RWPE1 (cell line): ENCODE measurements around the gene ADAMTS2.

ENCODE experiments used
- CTCF ChIA-PET: fragments of 350-600 bp; sonication (Branson Sonifier 250); formaldehyde crosslinking; extraction: SDS; loops from one replicate; lab custom pipeline; 2021; lab: Yijun Ruan, JAX
- POLR2A ChIA-PET: fragments of 400-600 bp; formaldehyde crosslinking; extraction: SDS; loops from one replicate; lab custom pipeline; 2020; ENCODE audit warnings: antibody characterized with exemption; ENCODE audit not compliant: low non-redundant PET; lab: Yijun Ruan, JAX
- DNase-seq: peaks from one replicate; pipeline ENCODE4 v3.0.0; 2012; ENCODE audit warnings: low spot score
- H3K27ac ChIP-seq: fragments of 450-650 bp; 2 replicates; pipeline ENCODE4 v1.5.1; 2017
- TF ChIP-seq, protein P1 (sequence below): fragments of 450-650 bp; conservative IDR thresholded peaks from 2 replicates; pipeline ENCODE4 v1.5.1; 2017; ENCODE audit warnings: low read depth, mild to moderate bottlenecking

The ADAMTS2 gene

DNA sequence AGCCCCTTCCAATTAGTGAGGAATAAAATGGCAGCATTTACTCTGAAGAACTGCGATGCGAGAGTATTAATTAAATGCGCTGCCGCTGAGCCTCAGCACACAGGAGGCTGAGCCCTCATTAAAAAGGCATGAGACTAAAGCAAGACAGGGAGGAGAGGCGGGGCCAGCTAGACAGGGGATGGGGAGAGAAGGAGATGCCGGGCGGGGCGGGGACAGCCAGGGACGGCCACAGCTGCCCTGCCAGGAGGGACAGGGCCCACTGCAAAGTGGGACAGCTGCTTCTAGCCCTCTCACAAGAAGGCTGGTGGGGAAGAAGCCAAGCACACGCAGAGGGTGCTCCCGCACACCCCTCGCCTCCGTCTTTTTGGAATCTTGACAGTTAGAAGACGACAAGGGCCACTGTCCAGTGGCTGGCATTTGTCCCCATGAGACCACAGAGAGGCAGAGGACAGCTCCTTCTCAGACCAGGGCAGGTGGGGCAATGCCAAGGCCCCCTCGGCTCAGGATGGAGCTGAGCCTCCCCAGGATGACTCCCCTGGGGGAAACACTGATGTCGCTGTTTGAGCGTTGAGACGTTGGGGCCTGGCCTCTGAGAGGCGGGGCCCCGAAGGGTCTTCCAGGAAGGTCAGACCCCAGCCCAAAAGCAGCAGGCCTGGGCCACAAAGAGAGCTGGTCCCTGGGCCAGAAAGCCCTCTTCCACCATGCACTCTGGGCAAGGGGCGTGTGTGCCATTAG is 26.9 kb downstream of the ADAMTS2 start:
- DNase-seq = no peak
- POLR2A ChIA-PET = no interaction called here
- TF ChIP-seq, protein P1, sequence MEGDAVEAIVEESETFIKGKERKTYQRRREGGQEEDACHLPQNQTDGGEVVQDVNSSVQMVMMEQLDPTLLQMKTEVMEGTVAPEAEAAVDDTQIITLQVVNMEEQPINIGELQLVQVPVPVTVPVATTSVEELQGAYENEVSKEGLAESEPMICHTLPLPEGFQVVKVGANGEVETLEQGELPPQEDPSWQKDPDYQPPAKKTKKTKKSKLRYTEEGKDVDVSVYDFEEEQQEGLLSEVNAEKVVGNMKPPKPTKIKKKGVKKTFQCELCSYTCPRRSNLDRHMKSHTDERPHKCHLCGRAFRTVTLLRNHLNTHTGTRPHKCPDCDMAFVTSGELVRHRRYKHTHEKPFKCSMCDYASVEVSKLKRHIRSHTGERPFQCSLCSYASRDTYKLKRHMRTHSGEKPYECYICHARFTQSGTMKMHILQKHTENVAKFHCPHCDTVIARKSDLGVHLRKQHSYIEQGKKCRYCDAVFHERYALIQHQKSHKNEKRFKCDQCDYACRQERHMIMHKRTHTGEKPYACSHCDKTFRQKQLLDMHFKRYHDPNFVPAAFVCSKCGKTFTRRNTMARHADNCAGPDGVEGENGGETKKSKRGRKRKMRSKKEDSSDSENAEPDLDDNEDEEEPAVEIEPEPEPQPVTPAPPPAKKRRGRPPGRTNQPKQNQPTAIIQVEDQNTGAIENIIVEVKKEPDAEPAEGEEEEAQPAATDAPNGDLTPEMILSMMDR = no peak
- CTCF ChIA-PET = no interaction called here
- H3K27ac ChIP-seq = no peak overlapping the region

DNA sequence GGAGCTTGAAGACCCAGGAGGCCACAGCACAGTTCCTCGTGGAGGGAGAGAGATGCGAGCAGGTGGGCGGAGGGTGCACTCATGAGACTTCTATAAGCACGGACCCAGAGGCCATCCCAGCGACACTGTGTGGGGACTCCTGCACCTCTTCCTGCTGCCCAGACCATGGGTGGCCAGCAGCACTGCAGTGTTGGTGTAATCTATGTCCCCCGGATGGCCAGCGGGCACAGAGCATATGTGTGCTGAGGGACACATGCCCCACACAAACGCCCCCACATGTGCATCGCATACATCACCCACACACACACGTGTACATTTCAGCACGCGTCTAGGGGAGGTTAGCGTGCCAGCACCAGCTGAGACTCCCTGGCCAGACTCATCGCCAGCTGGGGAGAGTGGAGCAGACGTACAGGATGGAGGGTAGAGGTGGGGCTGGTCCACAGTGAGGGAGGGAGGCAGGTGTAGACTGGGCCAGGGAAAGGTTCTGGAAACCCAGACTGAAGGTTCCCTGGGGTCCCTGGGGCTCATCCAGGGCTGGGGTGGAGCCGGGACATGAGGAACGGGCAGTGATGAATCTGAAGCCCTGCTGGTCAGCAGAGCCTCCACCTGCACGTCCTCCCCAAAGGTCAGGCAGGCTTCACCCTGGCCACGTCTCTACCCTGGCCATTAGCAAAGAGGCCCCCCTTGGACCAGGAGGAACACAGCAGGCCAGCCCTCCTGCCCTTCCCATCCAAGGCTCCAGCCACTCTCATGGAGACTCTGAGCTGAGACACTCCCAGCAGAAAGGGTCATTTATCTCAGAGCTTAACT is 27.6 kb downstream of the ADAMTS2 start:
- CTCF ChIA-PET = no interaction called here
- TF ChIP-seq, protein P1 = no peak

DNA sequence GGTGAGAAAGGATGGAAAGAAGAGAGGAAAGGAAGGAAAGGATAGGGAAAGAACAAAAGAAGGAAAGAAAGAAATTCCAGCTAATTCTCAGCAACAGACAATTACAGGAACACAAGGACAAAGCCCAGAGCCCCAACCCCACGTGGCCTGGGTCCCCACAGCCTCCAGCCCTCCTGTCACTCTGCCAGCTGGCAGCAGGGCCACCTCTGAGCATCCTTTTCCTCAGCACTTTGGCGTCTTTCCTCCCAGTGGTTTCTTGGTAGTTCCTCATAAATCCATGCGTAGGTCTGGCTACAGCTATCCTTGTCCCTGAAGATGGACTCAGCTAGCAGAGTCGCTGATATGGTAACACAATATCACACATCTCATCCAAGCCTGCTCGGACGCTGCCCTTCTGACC is 28.3 kb downstream of the ADAMTS2 start:
- TF ChIP-seq, protein P1 = no peak
- CTCF ChIA-PET = no interaction called here
- DNase-seq = no peak
- POLR2A ChIA-PET = no interaction called here
- H3K27ac ChIP-seq = no peak overlapping the region

More for the DNA sequence above, 27.6 kb downstream of the ADAMTS2 start:
- DNase-seq = no peak
- no peak overlapping the region for H3K27ac ChIP-seq
- POLR2A ChIA-PET = no interaction called here

DNA sequence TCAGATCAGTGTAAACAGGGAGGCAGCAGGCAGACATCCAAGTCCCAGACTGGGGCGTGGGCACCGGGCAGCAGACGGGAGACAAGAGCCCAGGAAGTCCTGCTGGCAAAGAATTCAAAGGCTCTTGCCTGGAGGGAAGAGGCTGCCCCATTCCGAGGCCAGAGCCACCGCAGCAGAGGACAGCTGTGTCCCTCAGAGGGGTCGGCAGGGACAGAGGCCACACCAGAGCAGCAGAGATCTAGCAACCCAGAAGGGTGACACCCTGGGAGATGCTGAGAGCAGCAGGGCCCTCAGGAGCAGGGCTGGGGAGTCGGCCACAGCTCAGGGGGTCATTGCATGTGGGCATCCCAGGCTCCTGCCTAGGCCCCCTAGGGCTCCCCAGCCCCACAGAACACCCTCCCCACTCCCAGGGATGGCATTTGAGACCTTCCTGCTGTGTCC is 29.1 kb downstream of the ADAMTS2 start:
- ChIA-PET CTCF (interaction anchor here (1.0 kb wide), 1 partner anchor 19 kb away, joined by 3 read pairs; no protein-coding TSS in a partner anchor), POLR2A (no interaction called here)
- TF ChIP-seq, protein P1 = no peak
- DNase-seq = no peak
- no peak overlapping the region for H3K27ac ChIP-seq

DNA sequence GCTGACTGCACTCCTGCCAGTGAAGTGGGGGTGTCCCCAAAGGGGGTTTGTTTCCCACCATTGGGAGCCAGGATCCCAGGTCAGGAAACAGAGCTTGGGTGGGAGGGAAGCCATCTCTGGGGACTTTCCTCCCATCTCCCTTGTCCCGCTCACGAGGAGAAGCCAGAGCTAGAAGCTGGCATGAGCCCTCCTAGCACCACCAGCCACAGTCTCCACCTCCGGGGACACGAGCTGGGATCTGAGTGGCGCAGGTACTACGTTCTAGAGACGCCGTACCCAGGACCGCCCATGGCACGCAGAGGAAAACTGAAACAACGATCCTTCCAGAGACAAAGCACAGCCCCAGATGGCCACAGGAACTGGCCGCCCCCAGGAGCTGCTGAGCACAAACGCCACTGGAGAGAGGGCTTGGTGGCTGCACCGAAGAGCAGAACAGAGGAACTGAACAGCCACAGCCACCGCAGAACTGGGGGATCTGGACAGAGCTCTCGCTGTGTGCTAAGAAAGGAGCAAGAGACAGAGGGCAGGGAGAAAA is 29.8 kb downstream of the ADAMTS2 start:
- TF ChIP-seq, protein P1 = no peak
- DNase-seq = no peak
- CTCF ChIA-PET = interaction anchor here (1.0 kb wide), 1 partner anchor 20 kb away, joined by 3 read pairs; no protein-coding TSS in a partner anchor
- POLR2A ChIA-PET = no interaction called here
- H3K27ac ChIP-seq = no peak overlapping the region

DNA sequence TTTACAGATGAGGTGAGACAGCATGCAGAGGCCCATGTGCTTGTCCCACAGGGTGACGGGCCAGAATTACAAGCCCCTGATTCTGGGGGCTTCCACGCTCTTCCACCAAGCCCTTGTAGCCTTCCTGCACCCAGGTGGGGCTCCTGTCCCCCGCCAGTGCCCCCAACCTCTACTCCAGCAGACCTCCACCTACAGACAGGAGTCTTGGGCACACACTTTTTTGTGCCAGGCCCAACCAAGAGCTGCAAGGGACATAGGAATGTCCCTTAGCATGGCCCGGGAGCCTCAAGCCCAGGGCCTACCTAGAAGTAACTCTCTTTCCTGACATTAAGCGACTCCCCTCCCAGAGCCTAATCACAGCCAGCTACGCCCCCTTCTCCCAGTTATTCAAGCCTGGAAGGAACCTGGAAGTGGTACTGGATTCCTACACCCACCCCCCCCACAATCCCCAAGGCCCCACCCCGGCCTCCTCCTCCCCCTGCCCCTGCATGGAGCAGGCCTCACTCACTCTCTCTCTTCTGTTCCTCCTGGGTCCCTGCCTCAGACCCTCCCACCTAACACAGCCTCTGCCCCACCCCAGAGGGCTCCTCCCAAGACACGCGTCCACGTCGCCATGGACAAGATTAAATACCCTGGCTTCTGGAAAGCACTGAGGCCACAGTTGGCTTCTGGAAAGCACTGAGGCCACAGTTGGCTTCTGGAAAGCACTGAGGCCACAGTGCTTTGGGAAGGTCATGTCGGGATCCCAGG is 30.5 kb downstream of the ADAMTS2 start:
- CTCF ChIA-PET = no interaction called here
- TF ChIP-seq, protein P1 = no peak
- no peak overlapping the region for H3K27ac ChIP-seq
- no peak for DNase-seq
- POLR2A ChIA-PET = no interaction called here
